Stimulated activated CD4-positive, alpha-beta T cell treated with anti-CD3 and anti-CD28 coated beads, Interleukin-4, amount 100 ng/mL, for 48 hours (primary cell): ENCODE measurements around the gene MGLL.

Experiments
- DNase-seq, 2 donors: peaks; one replicate each; pipeline ENCODE4 v3.0.0-alpha.2; 2020; ENCODE audit warnings: low read depth in 2 of 2

Gene MGLL

DNA sequence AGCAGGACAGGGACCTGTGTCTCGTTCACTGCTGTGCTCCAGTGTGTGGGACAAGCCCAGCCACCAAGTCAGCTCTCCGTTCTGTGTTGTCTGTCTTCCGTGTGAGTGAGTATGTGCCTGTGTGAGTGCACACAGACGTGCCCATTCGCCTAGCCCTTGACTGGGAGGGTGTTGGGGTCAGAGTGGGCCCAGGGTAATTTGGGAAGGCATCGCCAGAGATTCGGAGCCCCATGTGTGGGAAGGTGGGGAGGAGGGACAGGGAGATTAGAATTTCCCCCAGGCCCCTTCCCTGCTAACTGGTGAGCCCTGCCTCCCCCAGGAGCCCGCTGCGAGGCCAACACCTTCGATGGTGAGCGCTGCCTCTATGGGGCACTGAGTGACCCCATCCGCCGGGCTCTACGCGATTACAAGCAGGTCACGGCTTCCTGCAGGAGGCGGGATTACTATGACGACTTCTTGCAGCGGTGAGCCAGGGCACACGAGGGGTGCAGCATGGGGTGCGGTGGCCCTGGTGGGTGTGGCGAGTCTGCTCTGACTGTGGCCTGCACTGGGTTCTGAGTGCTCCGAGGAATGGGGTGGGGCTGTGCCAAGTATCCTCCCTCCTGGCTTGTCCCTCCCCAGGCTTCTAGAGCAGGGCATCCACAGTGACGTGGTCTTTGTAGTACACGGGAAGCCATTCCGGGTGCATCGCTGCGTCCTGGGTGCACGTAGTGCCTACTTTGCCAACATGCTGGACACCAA lies 146.5 kb downstream of the MGLL start:
- DNase-seq = no peak

DNA sequence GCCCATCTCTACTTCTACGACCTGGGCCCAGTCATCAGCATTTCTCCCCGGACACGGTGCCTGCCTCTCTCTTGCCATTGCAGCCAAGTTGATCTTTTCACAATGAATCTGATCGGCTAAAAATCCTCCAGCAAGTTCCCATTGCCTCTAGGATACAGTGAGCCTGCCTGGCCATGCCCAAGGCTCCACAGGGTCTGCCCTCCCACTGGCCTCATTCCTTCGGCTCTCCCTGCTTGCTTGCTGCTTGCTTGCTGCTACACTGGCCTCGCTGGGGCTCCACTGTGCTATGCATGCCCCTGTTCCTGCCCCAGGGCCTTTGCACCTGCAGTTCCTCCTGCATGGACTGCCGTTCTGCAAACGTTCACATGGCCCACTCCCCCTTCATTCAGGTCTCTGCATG lies 147.5 kb downstream of the MGLL start:
- no peak for DNase-seq

- DNase-seq = no peak
Observed at GRCh38 chr3:127674101-127674721, 148.1 kb downstream of the MGLL start.

DNA sequence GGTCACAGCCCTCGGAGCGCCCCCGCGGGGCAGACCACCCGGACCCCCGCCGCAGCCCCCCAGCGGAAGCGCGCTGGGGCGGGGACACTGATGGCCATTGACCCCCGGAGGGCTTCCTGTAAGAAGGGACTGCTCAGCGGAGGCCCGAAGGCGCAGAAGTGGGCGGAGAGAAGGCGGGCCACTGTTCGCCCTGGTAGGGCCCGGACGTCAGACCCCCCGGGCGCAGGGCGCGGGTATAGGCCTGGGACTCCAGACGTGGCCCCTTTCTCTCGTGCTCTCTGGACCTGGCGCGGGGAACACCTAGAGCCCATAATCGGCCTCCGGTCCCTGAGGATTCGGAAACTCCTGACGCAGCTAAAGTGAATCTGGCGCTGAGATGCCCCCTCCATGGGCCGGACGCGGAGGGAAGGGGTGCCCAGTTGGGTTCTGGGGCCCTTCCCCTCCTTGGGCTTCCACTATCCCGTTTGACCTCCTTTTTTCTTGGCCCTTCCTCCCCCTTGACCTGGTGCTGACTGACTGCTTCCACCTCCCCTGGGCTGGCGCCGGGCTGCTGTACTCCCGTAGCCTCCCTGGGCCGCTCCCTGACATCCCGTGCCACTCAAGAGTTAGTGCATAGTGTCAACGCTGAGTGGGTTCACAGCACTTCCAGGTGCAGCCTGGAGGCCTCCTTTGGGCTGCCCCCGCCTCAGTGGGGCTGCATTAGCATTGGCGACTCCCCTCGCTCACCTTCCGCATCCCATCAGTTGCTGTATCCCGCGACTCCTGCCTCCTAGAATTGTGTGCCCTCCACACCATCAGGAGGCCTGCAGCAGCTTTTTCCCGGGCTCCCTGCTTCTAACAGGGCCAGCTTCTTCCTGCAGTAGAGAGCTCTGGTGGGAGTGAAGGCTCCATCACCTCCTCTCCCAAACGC lies 148.9 kb downstream of the MGLL start:
- DNase-seq = peak; percentile 23 to 35

GRCh38 chr3:127672429-127673190 lies 149.7 kb downstream of the MGLL start, which contains the start of gene ABTB1:
Gene ABTB1 (plus strand): TSS chr3:127672952. CDS start chr3:127673026, 74 bp downstream.
- DNase-seq = peak; percentile 84

DNA sequence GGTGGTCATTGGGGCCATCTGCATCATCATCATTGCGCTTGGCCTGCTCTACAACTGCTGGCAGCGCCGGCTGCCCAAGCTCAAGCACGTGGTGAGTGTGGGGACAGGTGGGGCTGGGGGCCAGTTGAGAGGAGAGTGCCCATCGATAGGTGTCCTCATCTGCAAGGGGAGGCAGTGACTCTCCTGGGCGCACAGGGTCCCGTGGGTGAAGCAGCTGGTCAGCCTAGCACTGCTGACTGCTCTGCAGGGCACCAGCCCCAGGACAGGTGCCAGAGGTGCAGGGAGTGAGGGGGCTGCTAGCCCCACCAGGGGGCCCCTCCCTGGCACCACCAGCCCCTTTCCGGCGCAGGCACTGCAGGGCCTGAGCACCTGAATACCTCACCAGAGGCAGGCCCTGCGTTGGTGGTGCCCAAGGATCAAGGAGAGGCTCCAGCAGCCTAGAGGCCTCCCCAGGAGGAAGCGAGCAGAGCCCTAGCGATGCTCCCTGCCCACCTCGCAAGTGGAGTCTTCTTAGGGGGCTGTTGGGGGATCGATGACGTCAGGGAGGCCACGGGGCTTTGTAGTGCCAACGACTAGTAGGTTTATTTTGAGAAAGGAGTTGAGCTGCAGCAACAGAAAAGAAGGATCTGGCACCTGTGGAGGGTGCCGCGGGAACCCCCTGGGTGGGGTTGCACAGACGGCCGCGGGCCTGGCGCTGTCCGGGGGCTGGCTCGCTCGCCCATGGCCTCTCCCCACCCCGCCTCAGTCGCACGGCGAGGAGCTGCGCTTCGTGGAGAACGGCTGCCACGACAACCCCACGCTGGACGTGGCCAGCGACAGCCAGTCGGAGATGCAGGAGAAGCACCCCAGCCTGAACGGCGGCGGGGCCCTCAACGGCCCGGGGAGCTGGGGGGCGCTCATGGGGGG lies 150.5 kb downstream of the MGLL start:
- peak in 1 of 2 donors; percentile 8 for DNase-seq

- DNase-seq = no peak
Observed at GRCh38 chr3:127670761-127671522, 151.4 kb downstream of the MGLL start.

GRCh38 chr3:127670229-127670559 lies 152.1 kb downstream of the MGLL start:
- no peak for DNase-seq

DNA sequence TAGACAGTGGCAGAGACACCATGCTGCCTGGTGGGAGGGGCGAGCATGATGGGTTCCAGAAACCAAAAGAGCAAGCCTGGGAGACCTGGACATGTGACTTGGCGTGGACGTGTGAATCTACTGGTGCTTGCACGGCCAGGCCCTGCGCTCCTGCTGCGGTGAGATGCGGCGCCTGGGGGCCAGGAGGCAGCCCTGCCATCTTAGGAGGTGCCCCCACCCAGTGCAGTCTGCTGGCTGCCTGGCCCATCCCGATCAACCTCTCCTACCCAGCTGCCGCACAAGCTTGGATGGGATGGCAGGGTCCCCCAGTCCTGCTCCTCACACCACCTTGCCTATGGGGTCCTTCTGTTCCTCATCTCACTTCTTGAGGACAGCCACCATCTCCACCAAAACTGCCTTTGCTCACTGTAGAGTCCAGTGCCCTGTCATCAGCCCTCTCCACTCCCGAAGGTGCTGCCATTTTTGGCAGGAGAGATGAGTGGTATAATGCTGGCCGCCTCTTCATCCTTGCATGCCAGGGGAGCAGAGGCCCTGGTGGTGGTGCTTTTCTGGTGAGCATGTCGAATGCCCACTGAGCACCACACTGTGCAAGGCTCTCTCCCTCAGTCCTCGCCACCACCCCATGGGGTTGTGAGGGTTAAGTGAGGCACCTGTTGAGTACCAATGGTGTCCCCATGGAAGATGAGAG lies 152.6 kb downstream of the MGLL start:
- DNase-seq = no peak

- DNase-seq = no peak
Observed at GRCh38 chr3:127668906-127669305, 153.4 kb downstream of the MGLL start.

- no peak for DNase-seq
Observed at GRCh38 chr3:127667119-127667681, 155.1 kb downstream of the MGLL start.

DNA sequence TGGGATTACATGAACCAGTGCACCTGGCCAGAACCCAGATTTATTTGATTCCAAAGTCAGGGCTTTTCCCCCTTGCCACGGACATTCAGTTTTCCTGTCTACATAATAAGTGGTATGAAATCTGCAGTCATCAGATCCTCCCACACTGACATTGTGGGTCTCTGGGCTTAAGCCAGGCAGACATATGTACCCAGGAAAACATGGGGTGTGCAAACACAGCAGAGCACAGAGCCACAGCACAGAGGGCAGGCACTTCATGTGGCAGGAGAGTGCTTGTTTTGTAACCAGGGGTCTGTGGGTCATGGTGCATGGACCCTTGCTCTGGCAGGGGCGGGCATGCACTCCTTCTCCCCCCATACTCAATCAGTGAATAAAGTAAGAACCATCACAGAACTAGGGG lies 155.6 kb downstream of the MGLL start:
- no peak for DNase-seq

- no peak for DNase-seq
Observed at GRCh38 chr3:127665586-127665985, 156.7 kb downstream of the MGLL start.

GRCh38 chr3:127665165-127665564 lies 157.2 kb downstream of the MGLL start:
- DNase-seq = no peak

- DNase-seq = no peak
Observed at GRCh38 chr3:127663151-127663550, 159.2 kb downstream of the MGLL start.

DNA sequence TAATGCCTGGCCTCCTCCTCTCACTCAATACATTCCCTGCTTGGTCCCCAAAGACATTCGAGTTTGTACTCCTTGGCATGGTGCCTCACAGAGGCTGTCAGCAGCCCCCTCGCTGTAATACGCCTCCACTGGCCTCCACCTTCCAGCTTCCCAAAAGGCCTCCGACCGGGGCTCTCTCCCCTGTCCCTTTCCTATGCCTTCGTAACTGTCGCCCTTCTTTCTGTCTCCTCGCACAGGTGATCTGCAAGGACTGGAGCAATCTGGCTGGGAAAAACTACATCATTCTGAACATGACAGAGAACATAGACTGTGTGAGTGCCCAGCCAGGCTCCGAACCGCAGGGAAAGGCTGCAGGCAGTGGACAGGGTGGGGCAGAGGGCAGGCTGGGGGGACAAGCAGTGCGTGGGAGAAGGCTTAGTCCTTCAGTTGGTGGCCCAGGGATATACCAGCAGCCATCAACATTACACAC lies 160.3 kb downstream of the MGLL start:
- DNase-seq = no peak

GRCh38 chr3:127661600-127661999 lies 160.7 kb downstream of the MGLL start:
- DNase-seq = no peak

GRCh38 chr3:127660621-127661251 lies 161.6 kb downstream of the MGLL start:
- DNase-seq = no peak
